Endothelial cell of umbilical vein (primary cell): ENCODE results near the gene VDR. TPM values are rescaled to one million over a fixed set of nuclear protein-coding genes. Genes with fewer than 3 reads are reported as not detected.

Experiments
- BruUV-seq: library from RNA; stranded (reverse); fragments of 400-500 nt; replicated peaks from 2 replicates; lab custom pipeline; 2021; lab: Mats Ljungman, UMichigan
- CTCF ChIA-PET: fragments of 300-600, 350-600 bp; sonication (Branson Sonifier 250); formaldehyde crosslinking; loops from one replicate; lab custom pipeline; 2021; ENCODE audit warnings: antibody characterized with exemption, inconsistent platforms; lab: Charles Lee
- POLR2A ChIA-PET: fragments of 300-600, 350-600 bp; sonication (Branson Sonifier 250); formaldehyde crosslinking; loops from one replicate; lab custom pipeline; 2021; ENCODE audit warnings: antibody characterized with exemption, inconsistent platforms; lab: Charles Lee
- DNase-seq: peaks from one replicate; pipeline ENCODE4 v3.0.0-alpha.2; 2011; ENCODE audit warnings: low read depth, low spot score
- FAIRE-seq: peaks from 2 replicates; lab custom pipeline; 2011; peaks lifted over from hg19 to GRCh38; lab: Jason Lieb, UNC
- H2AFZ ChIP-seq: 2 replicates; pipeline ENCODE4 v1.6.0; 2012; ENCODE audit warnings: low read depth, low read length, control low read depth, inconsistent platforms
- H3K27ac ChIP-seq: 2 replicates; pipeline ENCODE4 v1.5.1; 2011; ENCODE audit warnings: low read depth, mild to moderate bottlenecking, control low read depth, low read length, moderate library complexity; ENCODE audit not compliant: insufficient read depth
- H3K27me3 ChIP-seq, 2 experiments: 2 replicates each; pipeline versions ENCODE4 v1.6.0 to v1.6.1; 2011; ENCODE audit warnings: low read length in 2 of 2, mixed read lengths in 1 of 2; ENCODE audit not compliant: control insufficient read depth in 2 of 2, insufficient read depth in 2 of 2
- H3K36me3 ChIP-seq, 2 experiments: 2 replicates in 1 of 2; 3 replicates in 1 of 2; pipeline ENCODE4 v1.5.1; 2011; ENCODE audit warnings: low read length in 2 of 2, mild to moderate bottlenecking in 1 of 2, moderate library complexity in 1 of 2; ENCODE audit not compliant: control insufficient read depth in 2 of 2, insufficient read depth in 2 of 2; ENCODE audit errors: extremely low read depth in 1 of 2
- H3K4me1 ChIP-seq: 3 replicates; pipeline ENCODE4 v1.5.1; 2011; ENCODE audit warnings: mild to moderate bottlenecking, low read length; ENCODE audit not compliant: control insufficient read depth, insufficient read depth; ENCODE audit errors: extremely low read depth
- H3K4me2 ChIP-seq: 2 replicates; pipeline ENCODE4 v1.6.1; 2011; ENCODE audit warnings: low read length, control low read depth, mixed read lengths; ENCODE audit not compliant: insufficient read depth
- H3K4me3 ChIP-seq, 3 experiments: fragments of 200-600 bp in 1 of 3; sonication (generic), shearing (Covaris generic) in 1 of 3; replicated peaks in 1 of 3; 2 replicates each; pipeline ENCODE4 v1.5.1; 2011 to 2016; ENCODE audit warnings: control low read depth in 3 of 3, low read length in 3 of 3, mild to moderate bottlenecking in 2 of 3, inconsistent platforms in 1 of 3, low read depth in 1 of 3, moderate library complexity in 1 of 3; ENCODE audit not compliant: insufficient read depth in 1 of 3
- H3K79me2 ChIP-seq: 2 replicates; pipeline ENCODE4 v1.6.0; 2012; ENCODE audit warnings: low read length, inconsistent platforms; ENCODE audit not compliant: control insufficient read depth, insufficient read depth
- H3K9ac ChIP-seq: replicated peaks from 2 replicates; pipeline ENCODE3; 2011; ENCODE audit warnings: low read length, control low read depth; ENCODE audit not compliant: insufficient read depth; ENCODE audit errors: extremely low read depth
- H3K9me1 ChIP-seq: replicated peaks from 3 replicates; pipeline ENCODE4 v1.6.0; 2011; ENCODE audit warnings: mild to moderate bottlenecking, low read length; ENCODE audit not compliant: control insufficient read depth, insufficient read depth; ENCODE audit errors: extremely low read depth
- H3K9me3 ChIP-seq: replicated peaks from 2 replicates; pipeline ENCODE4 v1.5.1; 2012; ENCODE audit warnings: low read length, inconsistent platforms; ENCODE audit not compliant: control insufficient read depth, insufficient read depth
- H4K20me1 ChIP-seq: replicated peaks from 2 replicates; pipeline ENCODE3; 2011; ENCODE audit warnings: mild to moderate bottlenecking, low read length; ENCODE audit not compliant: control insufficient read depth, insufficient read depth; ENCODE audit errors: extremely low read depth
- CTCF ChIP-seq, 2 donors: IDR thresholded peaks; 1 replicate in 1 of 2; 2 replicates in 1 of 2; pipeline ENCODE4 v1.5.1; 2011; ENCODE audit warnings: low read length in 2 of 2, mild to moderate bottlenecking in 2 of 2, moderate library complexity in 2 of 2, control low read depth in 1 of 2, inconsistent platforms in 1 of 2, low read depth in 1 of 2; ENCODE audit not compliant: insufficient read depth in 1 of 2; ENCODE audit errors: extremely low read depth in 1 of 2
- GATA2 ChIP-seq: IDR thresholded peaks from 2 replicates; pipeline ENCODE4 v1.7.0; 2011; ENCODE audit warnings: low read depth, mild to moderate bottlenecking, moderate library complexity, mixed read lengths, low read length; ENCODE audit not compliant: insufficient read length, insufficient read depth
- POLR2A ChIP-seq: IDR thresholded peaks from 2 replicates; pipeline ENCODE4 v1.6.1; 2012; ENCODE audit warnings: low read depth, mild to moderate bottlenecking, control low read depth, low read length
- POLR2AphosphoS5 ChIP-seq: IDR thresholded peaks from 2 replicates; pipeline ENCODE4 v1.6.1; 2012; ENCODE audit warnings: low read depth, mild to moderate bottlenecking, control low read depth, low read length, moderate library complexity; ENCODE audit not compliant: insufficient read depth
- dilution Hi-C: fragments of 300-500 bp; cut with MboI; formaldehyde crosslinking; loops from one replicate; pipeline ENCODE4 v1.15.0; 2019; ENCODE audit warnings: low sequenced_read_pairs; ENCODE audit not compliant: extremely low pct_ligation_motif_present
- intact Hi-C: fragments of 100-400 bp; cut with micrococcal nuclease; formaldehyde crosslinking; loops from one replicate; pipeline ENCODE4 v1.10.0; 2022
- polyA plus RNA-seq, 4 experiments: library from polyadenylated mRNA; depleted of rRNA in 3 of 4; stranded (reverse) in 3 of 4; unstranded in 1 of 4; fragments of >200 nt; gene quantifications; 2 replicates each; pipeline versions ENCODE4 v1.2.1 to v1.2.3, GENCODE V29; 2011 to 2012; ENCODE audit warnings: missing spikeins in 1 of 4
- total RNA-seq: library from RNA; stranded (reverse); gene quantifications from 2 replicates; pipeline ENCODE4 v1.2.3, GENCODE V29; 2021

The VDR gene
- total and polyA plus RNA-seq, 2 donors (not counting 3 experiments of a cell fraction or from before 2014, with no cell fraction given): 0.73 to 0.91 TPM

GRCh38 chr12:47803191-47803875 is 101.5 kb downstream of the VDR start:
- ChIA-PET POLR2A (no interaction called here), CTCF (interaction anchor here (2.5 to 12.5 kb wide), 4 partner anchors 10 to 34 kb away, joined by 10 to 229 read pairs (median 28); no protein-coding TSS in a partner anchor)
- intact Hi-C loops: no loop called here
- Histone ChIP-seq H3K4me1 (peaks cover 73% of the 10 kb centered on the region), H3K79me2 (peaks cover 100% of the 10 kb centered on the region), H3K27me3 (no peaks in the 10 kb centered on the region), H3K9me3 (no peaks in the 10 kb centered on the region), H3K9me1 (no peaks in the 10 kb centered on the region), H3K36me3 (peaks cover 17 to 25% of the 10 kb centered on the region in 2 experiments), H4K20me1 (peaks cover 6% of the 10 kb centered on the region), H2AFZ (no peak overlapping the region), H3K4me2 (peak overlapping the region; percentile 21), H3K4me3 (no peak overlapping the region), H3K27ac (peak overlapping the region; percentile 19), H3K9ac (peak overlapping the region; percentile 12)
- BruUV-seq: no TSS peak
- no peak for TF ChIP-seq POLR2AphosphoS5
- no peak for TF ChIP-seq GATA2
- dilution Hi-C loops: no loop called here
- FAIRE-seq (peak; percentile 12), DNase-seq (no peak)

- Histone ChIP-seq H3K9me1 (no peaks in the 10 kb centered on the region), H3K9me3 (no peaks in the 10 kb centered on the region), H3K9ac (peak overlapping the region; percentile 10), H3K27me3 (no peaks in the 10 kb centered on the region), H3K4me1 (peaks cover 63% of the 10 kb centered on the region), H3K4me3 (no peak overlapping the region), H3K79me2 (peaks cover 94% of the 10 kb centered on the region), H3K27ac (peak overlapping the region; percentile 19), H3K4me2 (peak overlapping the region; percentile 8), H4K20me1 (peaks cover 6% of the 10 kb centered on the region), H3K36me3 (peaks cover 20 to 33% of the 10 kb centered on the region in 2 experiments), H2AFZ (no peak overlapping the region)
- intact Hi-C loops (loop anchor here (1.0 kb wide), 1 partner anchor 15 kb away; no protein-coding TSS in a partner anchor), dilution Hi-C loops (no loop called here)
- no peak for DNase-seq
- no TSS peak for BruUV-seq
- ChIA-PET CTCF (interaction anchor here (0.7 to 15.8 kb wide), 19 partner anchors 8 to 816 kb away, joined by 3 to 427 read pairs (median 5); partner anchors contain the start of genes RAPGEF3 and SLC48A1), POLR2A (interaction anchor here (1.2 to 1.8 kb wide), 3 partner anchors 11 to 36 kb away, joined by 3 to 9 read pairs (median 4); no protein-coding TSS in a partner anchor)
- peak; percentile 31 for FAIRE-seq
- TF ChIP-seq POLR2A (no peak), CTCF (IDR thresholded peaks at IDR 0.05; ENCODE audit: extremely low read depth in 1 of 2, insufficient read depth in 1 of 2, low read depth in 1 of 2, low read length in 2 of 2) (peak; percentile 48 to 58)
Observed at GRCh38 chr12:47802312-47802711, 102.5 kb downstream of the VDR start.
